CD14-positive monocyte (primary cell): Measurements from ENCODE around the gene CEP55. TPM values are rescaled to one million over a fixed set of nuclear protein-coding genes. Genes with fewer than 3 reads are reported as not detected.

ENCODE experiments used
- DNase-seq, 3 donors: peaks; one replicate each; pipeline ENCODE4 v3.0.0-alpha.2; 2011 to 2022
- H2AFZ ChIP-seq: 2 replicates; pipeline ENCODE4 v1.6.0; 2012; ENCODE audit warnings: mild to moderate bottlenecking, low read depth, low read length, inconsistent platforms; ENCODE audit not compliant: insufficient read depth, poor library complexity, severe bottlenecking
- H3K27ac ChIP-seq, 2 donors: 1 replicate in 1 of 2; 2 replicates in 1 of 2; pipeline ENCODE4 v1.5.1; 2012 to 2013; ENCODE audit warnings: low read length in 2 of 2, control low read depth in 1 of 2, inconsistent platforms in 1 of 2, low read depth in 1 of 2, mild to moderate bottlenecking in 1 of 2
- H3K27me3 ChIP-seq, 2 donors: one replicate each; pipeline versions ENCODE4 v1.6.0 to v1.6.1; 2011 to 2013; ENCODE audit warnings: low read length in 2 of 2; ENCODE audit not compliant: control insufficient read depth in 2 of 2, insufficient read depth in 2 of 2
- H3K36me3 ChIP-seq, 2 donors: replicated peaks in 1 of 2; 1 replicate in 1 of 2; 2 replicates in 1 of 2; pipeline versions ENCODE4 v1.5.1 to v1.6.1; 2012 to 2013; ENCODE audit warnings: low read length in 2 of 2, control low read depth in 1 of 2, inconsistent platforms in 1 of 2, mild to moderate bottlenecking in 1 of 2; ENCODE audit not compliant: insufficient read depth in 2 of 2, control insufficient read depth in 1 of 2
- H3K4me1 ChIP-seq, 2 donors: 1 replicate in 1 of 2; 2 replicates in 1 of 2; pipeline versions ENCODE4 v1.5.1 to v1.6.1; 2012 to 2013; ENCODE audit warnings: low read length in 2 of 2, control low read depth in 1 of 2, inconsistent platforms in 1 of 2, mild to moderate bottlenecking in 1 of 2, moderate library complexity in 1 of 2; ENCODE audit not compliant: insufficient read depth in 2 of 2, control insufficient read depth in 1 of 2
- H3K4me2 ChIP-seq: replicated peaks from 2 replicates; pipeline ENCODE3; 2012; ENCODE audit warnings: low read length, moderate library complexity, mild to moderate bottlenecking; ENCODE audit not compliant: poor library complexity, severe bottlenecking; ENCODE audit errors: extremely low read depth
- H3K4me3 ChIP-seq, 3 experiments: fragments of 200-600 bp in 1 of 3; sonication (generic) in 1 of 3; replicated peaks in 1 of 3; 1 replicate in 2 of 3; 2 replicates in 1 of 3; pipeline ENCODE4 v1.5.1; 2011 to 2013; ENCODE audit warnings: low read length in 3 of 3, mild to moderate bottlenecking in 3 of 3, control low read depth in 2 of 3, low read depth in 2 of 3, inconsistent platforms in 1 of 3, moderate library complexity in 1 of 3
- H3K79me2 ChIP-seq: 2 replicates; pipeline ENCODE4 v1.6.0; 2012; ENCODE audit warnings: mild to moderate bottlenecking, control low read depth, inconsistent platforms, low read length, moderate library complexity; ENCODE audit not compliant: insufficient read depth
- H3K9ac ChIP-seq: 2 replicates; pipeline ENCODE4 v1.6.0; 2017; ENCODE audit warnings: low read length, mild to moderate bottlenecking; ENCODE audit not compliant: insufficient read depth, poor library complexity, severe bottlenecking
- H3K9me3 ChIP-seq, 2 donors: replicated peaks in 1 of 2; 1 replicate in 1 of 2; 2 replicates in 1 of 2; pipeline versions ENCODE4 v1.5.1 to v1.6.1; 2012 to 2013; ENCODE audit warnings: low read length in 2 of 2, control low read depth in 1 of 2; ENCODE audit not compliant: control insufficient read depth in 1 of 2, insufficient read depth in 1 of 2
- H4K20me1 ChIP-seq: 2 replicates; pipeline ENCODE4 v1.6.0; 2012; ENCODE audit warnings: mild to moderate bottlenecking, low read length, control low read depth, moderate library complexity; ENCODE audit not compliant: insufficient read depth
- H3K27ac Mint-ChIP-seq, 7 donors: one replicate each; pipeline ENCODE4 v1.8.0; 2020; ENCODE audit warnings: mild to moderate bottlenecking in 7 of 7, mixed read lengths in 7 of 7, moderate library complexity in 6 of 7, inconsistent platforms in 2 of 7
- H3K27me3 Mint-ChIP-seq, 3 donors: one replicate each; pipeline ENCODE4 v1.8.0; 2021 to 2022; ENCODE audit warnings: low read depth in 3 of 3, mild to moderate bottlenecking in 3 of 3, mixed read lengths in 3 of 3, moderate library complexity in 3 of 3, inconsistent platforms in 1 of 3
- H3K36me3 Mint-ChIP-seq, 2 donors: one replicate each; pipeline ENCODE4 v1.8.0; 2020; ENCODE audit warnings: mixed read lengths in 2 of 2, inconsistent platforms in 1 of 2, mild to moderate bottlenecking in 1 of 2
- H3K4me1 Mint-ChIP-seq: one replicate; pipeline ENCODE4 v1.8.0; 2020; ENCODE audit warnings: mild to moderate bottlenecking, mixed read lengths
- H3K4me3 Mint-ChIP-seq, 2 donors: one replicate each; pipeline ENCODE4 v1.8.0; 2020; ENCODE audit warnings: mild to moderate bottlenecking in 2 of 2, mixed read lengths in 2 of 2, moderate library complexity in 1 of 2
- H3K9me3 Mint-ChIP-seq, 7 donors: one replicate each; pipeline ENCODE4 v1.8.0; 2020 to 2022; ENCODE audit warnings: mixed read lengths in 7 of 7, mild to moderate bottlenecking in 6 of 7, moderate library complexity in 6 of 7, inconsistent platforms in 2 of 7
- CTCF ChIP-seq: fragments of 200-600 bp; IDR thresholded peaks from one replicate; pipeline ENCODE4 v1.8.0; 2022; ENCODE audit warnings: antibody characterized with exemption, mild to moderate bottlenecking
- WGBS: methylation state at CpG from one replicate; pipeline ENCODE4 v1.1.5; 2013; ENCODE audit warnings: missing lambda C conversion rate; ENCODE audit not compliant: insufficient coverage; 5-methylcytosine and 5-hydroxymethylcytosine counted together
- intact Hi-C, 2 donors: fragments of 100-400 bp; cut with micrococcal nuclease; formaldehyde crosslinking; loops; one replicate each; pipeline versions ENCODE4 v1.15.0 to v1.15.1; 2023
- polyA plus RNA-seq, 3 donors: library from polyadenylated mRNA; depleted of rRNA in 1 of 3; unstranded in 2 of 3; stranded (reverse) in 1 of 3; fragments of 300-500 nt in 2 of 3; fragments of >200 nt in 1 of 3; fragmentation: Illumina TruSeq in 2 of 3; gene quantifications; 1 replicate in 2 of 3; 2 replicates in 1 of 3; pipeline ENCODE4 v1.2.3, GENCODE V29; 2012 to 2021

Gene CEP55
- polyA plus RNA-seq, 3 donors, result 0.05 to 0.26 TPM; not detected in 1

GRCh38 chr10:93553482-93554315 is 57.3 kb downstream of the CEP55 start:
- Histone ChIP-seq H3K79me2 (no peaks in the 10 kb centered on the region), H3K4me3 (no peak overlapping the region), H3K4me2 (no peak overlapping the region), H2AFZ (peak overlapping the region; percentile 12), H3K9me3 (no peaks in the 10 kb centered on the region), H4K20me1 (no peaks in the 10 kb centered on the region), H3K9ac (no peak overlapping the region), H3K4me1 (peaks cover 25 to 40% of the 10 kb centered on the region in 2 donors), H3K27ac (no peak overlapping the region), H3K36me3 (no peaks in the 10 kb centered on the region), H3K27me3 (no peaks in the 10 kb centered on the region)
- intact Hi-C loops, result loop anchor here (2.0 to 5.0 kb wide), 2 partner anchors 124 to 127 kb away; no protein-coding TSS in a partner anchor
- Mint-ChIP-seq H3K4me1 (peaks cover 38% of the 10 kb centered on the region), H3K4me3 (no peak overlapping the region), H3K9me3 (peaks cover 0 to 1% (median 0%) of the 10 kb centered on the region in 7 donors), H3K27ac (peak overlapping the region in 2 of 7 donors; percentile 3 to 19), H3K36me3 (no peaks in the 10 kb centered on the region), H3K27me3 (peaks cover 0 to 4% (median 2%) of the 10 kb centered on the region in 3 donors)
- 93% methylated on average over 4 of the region's 8 CpGs for WGBS
- no peak for TF ChIP-seq CTCF
- DNase-seq, result no peak

DNA sequence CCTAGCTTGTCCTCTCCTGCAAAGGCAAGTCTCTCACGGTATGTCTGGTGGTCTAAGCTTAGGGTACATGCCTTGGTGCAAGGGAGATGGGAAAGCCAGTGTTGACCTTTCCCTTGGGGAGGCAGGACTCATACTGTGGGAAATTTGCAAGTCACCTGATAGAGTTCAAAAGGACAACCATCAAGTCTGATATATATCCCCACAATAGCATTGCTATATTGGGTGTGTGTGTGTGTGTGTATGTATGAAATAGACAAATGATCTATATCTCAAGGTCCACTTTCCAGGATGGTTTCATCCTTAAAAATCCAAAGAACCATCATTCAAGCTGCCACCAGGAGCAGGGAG is 57.9 kb downstream of the CEP55 start:
- 100% methylated on average over 1 of the region's 1 CpG for WGBS
- no peak for DNase-seq
- Histone ChIP-seq H3K4me2 (no peak overlapping the region), H3K4me3 (no peak overlapping the region), H3K9me3 (peaks cover 0 to under 1% of the 10 kb centered on the region in 2 donors), H4K20me1 (no peaks in the 10 kb centered on the region), H3K36me3 (no peaks in the 10 kb centered on the region), H3K27me3 (no peaks in the 10 kb centered on the region), H3K4me1 (peaks cover 25 to 40% of the 10 kb centered on the region in 2 donors), H2AFZ (peak overlapping the region; percentile 79), H3K9ac (no peak overlapping the region), H3K27ac (peak overlapping the region in 1 of 2 donors; percentile 92), H3K79me2 (no peaks in the 10 kb centered on the region)
- Mint-ChIP-seq H3K4me3 (no peak overlapping the region), H3K9me3 (peaks cover 0 to 2% (median under 1%) of the 10 kb centered on the region in 7 donors), H3K27me3 (peaks cover 0 to 4% (median 2%) of the 10 kb centered on the region in 3 donors), H3K4me1 (peaks cover 38% of the 10 kb centered on the region), H3K36me3 (no peaks in the 10 kb centered on the region), H3K27ac (peak overlapping the region in 4 of 7 donors; percentile 91 to 97 (median 96))
- TF ChIP-seq CTCF, result no peak
- intact Hi-C loops, result loop anchor here (2.0 to 5.0 kb wide), 2 partner anchors 123 to 127 kb away; no protein-coding TSS in a partner anchor
